ENCODE results near the gene THAP7.
A peak's percentile ranks its signal among the peaks of the same experiment; 100 is the strongest.
"Not testable (repeated sequence)": the region's sequence is repeated elsewhere in the genome, so short reads cannot be mapped to it uniquely, and the experiment has no call there.

The THAP7 gene

GRCh38 chr22:20979940-20980453 lies 21.9 kb downstream of the THAP7 start:
- no peak for DNase-seq

- DNase-seq: peak in 34 of 56 donors; percentile 13 to 79 (median 44)
Measured at GRCh38 chr22:20979243-20979809, 22.6 kb downstream of the THAP7 start.

- DNase-seq: no peak
Measured at GRCh38 chr22:20978419-20978818, 23.5 kb downstream of the THAP7 start.

- DNase-seq: no peak
Measured at GRCh38 chr22:20977516-20978170, 24.3 kb downstream of the THAP7 start.

GRCh38 chr22:20977019-20977418 lies 24.9 kb downstream of the THAP7 start:
- no peak for DNase-seq

- DNase-seq: no peak
Measured at GRCh38 chr22:20976291-20976877, 25.5 kb downstream of the THAP7 start.

GRCh38 chr22:20975541-20976290 lies 26.2 kb downstream of the THAP7 start:
- no peak for DNase-seq

- no peak for DNase-seq
Measured at GRCh38 chr22:20974336-20974955, 27.5 kb downstream of the THAP7 start.

- DNase-seq: no peak
Measured at GRCh38 chr22:20973634-20974286, 28.2 kb downstream of the THAP7 start.

GRCh38 chr22:20972933-20973577 lies 28.9 kb downstream of the THAP7 start:
- no peak for DNase-seq

GRCh38 chr22:20972014-20972694 lies 29.8 kb downstream of the THAP7 start:
- DNase-seq: not testable (repeated sequence)

- no peak for DNase-seq
Measured at GRCh38 chr22:20970939-20971657, 30.8 kb downstream of the THAP7 start.

- DNase-seq: no peak
Measured at GRCh38 chr22:20968281-20968977, 33.5 kb downstream of the THAP7 start.

- DNase-seq: peak in 1 of 56 donors; percentile 18
Measured at GRCh38 chr22:20967697-20968211, 34.2 kb downstream of the THAP7 start.

GRCh38 chr22:20966883-20967696 lies 34.8 kb downstream of the THAP7 start, which contains the start of gene AIFM3:
TSS of gene AIFM3 (plus strand) at chr22:20967255. CDS start at chr22:20967945, 690 bp downstream.
- peak in 30 of 56 donors; percentile 18 to 72 (median 44) for DNase-seq

GRCh38 chr22:20965888-20966855 lies 35.7 kb downstream of the THAP7 start:
- no peak for DNase-seq
